Activated CD8-positive, alpha-beta T cell treated with anti-CD3 and anti-CD28 coated beads for 36 hours (primary cell): ENCODE measurements around the gene SHROOM2. TPM values are rescaled to one million over a fixed set of nuclear protein-coding genes. Genes with fewer than 3 reads are reported as not detected.

Experiments used
- ATAC-seq: fragments of 200-7000 bp; cut with Tn5 transposase; one replicate; pipeline ENCODE4 v1.10.0; 2021; ENCODE audit warnings: mild to moderate bottlenecking, moderate library complexity
- CTCF ChIA-PET: fragments of 350-600 bp; sonication (Branson Sonifier 250); formaldehyde crosslinking; loops from one replicate; lab custom pipeline; 2021; ENCODE audit warnings: antibody characterized with exemption; lab: Charles Lee
- POLR2A ChIA-PET: fragments of 350-600 bp; sonication (Branson Sonifier 250); formaldehyde crosslinking; loops from one replicate; lab custom pipeline; 2021; ENCODE audit warnings: antibody characterized with exemption; lab: Charles Lee
- DNase-seq: peaks from one replicate; pipeline ENCODE4 v3.0.0-alpha.2; 2020
- H3K27ac Mint-ChIP-seq: one replicate; pipeline ENCODE4 v1.8.0; 2021; ENCODE audit warnings: mild to moderate bottlenecking, mixed read lengths
- H3K27me3 Mint-ChIP-seq: one replicate; pipeline ENCODE4 v1.8.0; 2021; ENCODE audit warnings: mixed read lengths
- H3K36me3 Mint-ChIP-seq: one replicate; pipeline ENCODE4 v1.8.0; 2021; ENCODE audit warnings: low read depth, mixed read lengths
- H3K4me1 Mint-ChIP-seq: one replicate; pipeline ENCODE4 v1.8.0; 2021; ENCODE audit warnings: low read depth, mixed read lengths
- H3K4me3 Mint-ChIP-seq: one replicate; pipeline ENCODE4 v1.8.0; 2021; ENCODE audit warnings: mild to moderate bottlenecking, moderate library complexity, mixed read lengths
- H3K9me3 Mint-ChIP-seq: one replicate; pipeline ENCODE4 v1.8.0; 2021; ENCODE audit warnings: mixed read lengths
- intact Hi-C: fragments of 100-400 bp; cut with micrococcal nuclease; formaldehyde crosslinking; loops from one replicate; pipeline ENCODE4 v1.10.0; 2022
- total RNA-seq, 2 experiments: library from RNA; stranded (reverse); gene quantifications; one replicate each; pipeline ENCODE4 v1.2.3, GENCODE V29; 2021
- TF ChIP-seq, protein P1 (sequence below): fragments of 200-600 bp; IDR thresholded peaks from one replicate; pipeline ENCODE4 v1.8.0; 2022; ENCODE audit warnings: antibody characterized with exemption, mild to moderate bottlenecking

Gene SHROOM2
- total RNA-seq, 2 experiments from 2014 or later = not detected

DNA sequence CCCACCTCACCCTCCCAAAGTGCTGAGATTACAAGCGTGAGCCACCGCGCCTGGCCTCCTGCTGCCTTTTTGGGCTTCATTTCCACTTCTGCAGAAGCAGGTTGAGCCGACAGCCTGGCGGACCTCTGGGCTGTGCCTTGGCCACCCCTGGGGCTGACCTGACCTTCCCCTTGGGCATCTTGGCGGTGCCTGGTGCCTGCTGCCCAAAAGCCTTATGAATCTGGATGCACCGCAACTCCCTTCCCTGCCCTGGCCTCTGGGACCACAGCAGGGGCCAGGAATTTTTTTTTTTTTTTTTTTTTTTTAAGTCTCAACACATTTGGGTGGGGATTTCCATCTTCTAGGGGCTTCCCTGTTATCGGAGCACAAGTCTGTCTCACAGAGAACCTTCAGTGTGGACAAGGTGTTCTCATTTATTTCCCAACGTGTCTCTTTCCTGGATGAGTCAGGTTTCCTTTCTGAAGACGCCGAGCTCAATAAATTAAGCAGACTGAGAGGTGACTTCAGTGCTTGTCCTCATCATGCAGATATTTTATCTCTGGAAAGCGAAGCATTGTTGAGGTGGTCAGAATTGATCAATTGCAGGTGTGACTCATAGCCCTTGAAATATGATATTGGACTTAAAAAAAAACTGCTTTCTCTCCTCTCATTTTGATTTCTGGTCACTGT, 79.7 kb downstream of the SHROOM2 start:
- H3K27ac Mint-ChIP-seq = no peak overlapping the region
- CTCF ChIA-PET = no interaction called here

DNA sequence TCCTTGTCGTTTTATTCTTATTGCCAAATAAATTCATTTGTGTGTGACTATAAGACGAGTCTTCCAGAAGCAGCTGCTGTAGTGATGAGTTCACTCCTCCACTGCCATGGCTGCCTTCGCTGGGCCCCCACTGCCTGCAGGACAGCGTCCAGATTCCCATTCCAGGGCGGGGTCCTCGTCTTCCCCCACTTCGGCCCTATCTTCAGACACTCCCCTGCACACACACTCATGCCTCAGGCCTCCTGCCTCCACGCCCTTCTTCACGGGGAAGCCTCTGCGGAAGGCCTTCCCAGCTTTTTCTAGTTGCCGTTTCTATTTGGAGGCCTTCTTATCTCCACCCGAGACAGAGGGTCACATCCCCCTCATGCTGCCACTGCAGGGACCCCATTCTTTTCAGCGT, 80.4 kb downstream of the SHROOM2 start:
- Mint-ChIP-seq H3K27me3 (peaks cover 17% of the 10 kb centered on the region), H3K4me3 (no peak overlapping the region), H3K36me3 (no peaks in the 10 kb centered on the region), H3K9me3 (no peaks in the 10 kb centered on the region), H3K27ac (no peak overlapping the region), H3K4me1 (no peaks in the 10 kb centered on the region)
- CTCF ChIA-PET = no interaction called here
- intact Hi-C loops = no loop called here
- TF ChIP-seq, protein P1, sequence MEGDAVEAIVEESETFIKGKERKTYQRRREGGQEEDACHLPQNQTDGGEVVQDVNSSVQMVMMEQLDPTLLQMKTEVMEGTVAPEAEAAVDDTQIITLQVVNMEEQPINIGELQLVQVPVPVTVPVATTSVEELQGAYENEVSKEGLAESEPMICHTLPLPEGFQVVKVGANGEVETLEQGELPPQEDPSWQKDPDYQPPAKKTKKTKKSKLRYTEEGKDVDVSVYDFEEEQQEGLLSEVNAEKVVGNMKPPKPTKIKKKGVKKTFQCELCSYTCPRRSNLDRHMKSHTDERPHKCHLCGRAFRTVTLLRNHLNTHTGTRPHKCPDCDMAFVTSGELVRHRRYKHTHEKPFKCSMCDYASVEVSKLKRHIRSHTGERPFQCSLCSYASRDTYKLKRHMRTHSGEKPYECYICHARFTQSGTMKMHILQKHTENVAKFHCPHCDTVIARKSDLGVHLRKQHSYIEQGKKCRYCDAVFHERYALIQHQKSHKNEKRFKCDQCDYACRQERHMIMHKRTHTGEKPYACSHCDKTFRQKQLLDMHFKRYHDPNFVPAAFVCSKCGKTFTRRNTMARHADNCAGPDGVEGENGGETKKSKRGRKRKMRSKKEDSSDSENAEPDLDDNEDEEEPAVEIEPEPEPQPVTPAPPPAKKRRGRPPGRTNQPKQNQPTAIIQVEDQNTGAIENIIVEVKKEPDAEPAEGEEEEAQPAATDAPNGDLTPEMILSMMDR = no peak
- ATAC-seq (no peak), DNase-seq (no peak)
- POLR2A ChIA-PET = no interaction called here

More for the DNA sequence above, 79.7 kb downstream of the SHROOM2 start:
- peaks cover 18% of the 10 kb centered on the region for H3K27me3 Mint-ChIP-seq
- DNase-seq (no peak), ATAC-seq (no peak)
- no peaks in the 10 kb centered on the region for H3K36me3 Mint-ChIP-seq
- TF ChIP-seq, protein P1 = no peak
- POLR2A ChIA-PET = no interaction called here
- no peaks in the 10 kb centered on the region for H3K4me1 Mint-ChIP-seq
- H3K4me3 Mint-ChIP-seq = no peak overlapping the region
- intact Hi-C loops = no loop called here
- no peaks in the 10 kb centered on the region for H3K9me3 Mint-ChIP-seq

DNA sequence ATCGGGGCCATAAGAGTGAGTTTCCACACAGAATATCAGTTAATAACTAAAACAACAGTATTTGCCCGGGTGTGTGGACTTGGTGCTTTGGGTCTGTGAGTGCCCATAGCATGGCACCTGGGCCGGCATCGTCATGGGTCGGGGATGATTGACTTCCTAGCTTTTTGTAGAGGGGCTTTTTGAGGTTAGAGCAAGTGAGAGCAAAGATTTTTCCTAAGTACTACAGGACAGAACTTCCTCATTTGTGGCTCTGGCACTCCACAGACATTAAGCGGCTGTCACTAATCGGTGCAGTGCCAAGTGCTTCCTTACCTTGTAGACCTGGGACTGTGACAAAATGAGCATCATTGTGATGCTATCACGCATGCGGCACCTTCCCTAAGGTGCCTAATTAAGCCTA, 81.0 kb downstream of the SHROOM2 start:
- Mint-ChIP-seq H3K4me1 (no peaks in the 10 kb centered on the region), H3K27me3 (peaks cover 17% of the 10 kb centered on the region), H3K27ac (no peak overlapping the region), H3K36me3 (no peaks in the 10 kb centered on the region), H3K9me3 (no peaks in the 10 kb centered on the region), H3K4me3 (no peak overlapping the region)
- ATAC-seq = no peak
- CTCF ChIA-PET = no interaction called here
- TF ChIP-seq, protein P1 = no peak
- intact Hi-C loops = no loop called here
- POLR2A ChIA-PET = no interaction called here
- no peak for DNase-seq

- H3K9me3 Mint-ChIP-seq = no peaks in the 10 kb centered on the region
- no peaks in the 10 kb centered on the region for H3K36me3 Mint-ChIP-seq
- H3K27me3 Mint-ChIP-seq = peaks cover 17% of the 10 kb centered on the region
- intact Hi-C loops = no loop called here
- ATAC-seq (no peak), DNase-seq (no peak)
- ChIA-PET CTCF (no interaction called here), POLR2A (no interaction called here)
- no peaks in the 10 kb centered on the region for H3K4me1 Mint-ChIP-seq
- TF ChIP-seq, protein P1 = no peak
- no peak overlapping the region for H3K27ac Mint-ChIP-seq
- H3K4me3 Mint-ChIP-seq = no peak overlapping the region
Measured at GRCh38 chrX:9867753-9868152, 81.5 kb downstream of the SHROOM2 start.

GRCh38 chrX:9871701-9872268, 85.6 kb downstream of the SHROOM2 start:
- peaks cover 5% of the 10 kb centered on the region for H3K4me1 Mint-ChIP-seq
- no peak overlapping the region for H3K27ac Mint-ChIP-seq
- no peaks in the 10 kb centered on the region for H3K9me3 Mint-ChIP-seq
- POLR2A ChIA-PET = no interaction called here
- CTCF ChIA-PET = no interaction called here
- TF ChIP-seq, protein P1 = no peak
- H3K27me3 Mint-ChIP-seq = peaks cover 21% of the 10 kb centered on the region
- H3K36me3 Mint-ChIP-seq = no peaks in the 10 kb centered on the region
- no peak for DNase-seq
- no peak overlapping the region for H3K4me3 Mint-ChIP-seq
- no peak for ATAC-seq
- intact Hi-C loops = loop anchor here (5.0 kb wide), 1 partner anchor 246 kb away; no protein-coding TSS in a partner anchor
